Lower lobe of right lung (tissue), 2 donors: ENCODE results near the gene MTHFS. TPM values are rescaled to one million over a fixed set of nuclear protein-coding genes. Genes with fewer than 3 reads are reported as not detected.
"Not testable (repeated sequence)": the region's sequence is repeated elsewhere in the genome, so short reads cannot be mapped to it uniquely, and the experiment has no call there.

ENCODE experiments used
- ATAC-seq, 2 donors: fragments of 200-7000 bp; cut with Tn5 transposase; one replicate each; pipeline ENCODE4 v1.9.1; 2020 to 2022; ENCODE audit warnings: mild to moderate bottlenecking in 2 of 2, moderate library complexity in 2 of 2
- DNase-seq: peaks from one replicate; pipeline ENCODE4 v3.0.0-alpha.2; 2020
- H3K27ac ChIP-seq: fragments of 200-600 bp; one replicate; pipeline ENCODE4 v1.8.0; 2022
- H3K27me3 ChIP-seq: fragments of 200-600 bp; one replicate; pipeline ENCODE4 v1.8.0; 2022; ENCODE audit warnings: low read depth
- H3K36me3 ChIP-seq: fragments of 200-600 bp; one replicate; pipeline ENCODE4 v1.8.0; 2022; ENCODE audit warnings: mild to moderate bottlenecking
- H3K4me1 ChIP-seq: fragments of 200-600 bp; one replicate; pipeline ENCODE4 v1.8.0; 2022
- H3K4me3 ChIP-seq: fragments of 200-600 bp; one replicate; pipeline ENCODE4 v1.8.0; 2022; ENCODE audit warnings: mild to moderate bottlenecking
- H3K9me3 ChIP-seq: fragments of 200-600 bp; one replicate; pipeline ENCODE4 v1.8.0; 2022
- intact Hi-C: fragments of 100-400 bp; cut with DNase I; formaldehyde crosslinking; loops from one replicate; pipeline ENCODE4 v1.11.0; 2022
- total RNA-seq: library from RNA; stranded (reverse); fragmentation: NEBNext Ultra II Directional; extraction: Animal tissue kit (Norgen Biotek cat#: 25700); gene quantifications from one replicate; pipeline ENCODE4 v1.2.1, GENCODE V29; 2021
- TF ChIP-seq, protein P1 (sequence below): fragments of 200-600 bp; IDR thresholded peaks from one replicate; pipeline ENCODE4 v1.8.0; 2022; ENCODE audit warnings: antibody characterized with exemption, mild to moderate bottlenecking
- donor health status: DM: no; HTN: yes; CAD: no; lungs with severe emphysema.

Gene MTHFS
- total RNA-seq, 1 donor from 2014 or later, result 37.4 TPM

GRCh38 chr15:79904271-79904670 is 7.5 kb upstream of the MTHFS start:
- Histone ChIP-seq H3K27ac (no peak overlapping the region), H3K4me3 (no peak overlapping the region), H3K36me3 (no peaks in the 10 kb centered on the region), H3K4me1 (peaks cover 10% of the 10 kb centered on the region), H3K9me3 (no peaks in the 10 kb centered on the region), H3K27me3 (no peaks in the 10 kb centered on the region)
- DNase-seq (no peak), ATAC-seq (no peak)
- TF ChIP-seq, protein P1, sequence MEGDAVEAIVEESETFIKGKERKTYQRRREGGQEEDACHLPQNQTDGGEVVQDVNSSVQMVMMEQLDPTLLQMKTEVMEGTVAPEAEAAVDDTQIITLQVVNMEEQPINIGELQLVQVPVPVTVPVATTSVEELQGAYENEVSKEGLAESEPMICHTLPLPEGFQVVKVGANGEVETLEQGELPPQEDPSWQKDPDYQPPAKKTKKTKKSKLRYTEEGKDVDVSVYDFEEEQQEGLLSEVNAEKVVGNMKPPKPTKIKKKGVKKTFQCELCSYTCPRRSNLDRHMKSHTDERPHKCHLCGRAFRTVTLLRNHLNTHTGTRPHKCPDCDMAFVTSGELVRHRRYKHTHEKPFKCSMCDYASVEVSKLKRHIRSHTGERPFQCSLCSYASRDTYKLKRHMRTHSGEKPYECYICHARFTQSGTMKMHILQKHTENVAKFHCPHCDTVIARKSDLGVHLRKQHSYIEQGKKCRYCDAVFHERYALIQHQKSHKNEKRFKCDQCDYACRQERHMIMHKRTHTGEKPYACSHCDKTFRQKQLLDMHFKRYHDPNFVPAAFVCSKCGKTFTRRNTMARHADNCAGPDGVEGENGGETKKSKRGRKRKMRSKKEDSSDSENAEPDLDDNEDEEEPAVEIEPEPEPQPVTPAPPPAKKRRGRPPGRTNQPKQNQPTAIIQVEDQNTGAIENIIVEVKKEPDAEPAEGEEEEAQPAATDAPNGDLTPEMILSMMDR, result no peak
- intact Hi-C loops, result no loop called here

GRCh38 chr15:79903626-79904025 is 6.8 kb upstream of the MTHFS start:
- no peaks in the 10 kb centered on the region for H3K27me3 ChIP-seq
- TF ChIP-seq, protein P1, result no peak
- no peak overlapping the region for H3K27ac ChIP-seq
- no peaks in the 10 kb centered on the region for H3K36me3 ChIP-seq
- intact Hi-C loops, result no loop called here
- no peak for ATAC-seq
- H3K9me3 ChIP-seq, result no peaks in the 10 kb centered on the region
- no peak for DNase-seq
- H3K4me1 ChIP-seq, result peaks cover 15% of the 10 kb centered on the region
- H3K4me3 ChIP-seq, result no peak overlapping the region

DNA sequence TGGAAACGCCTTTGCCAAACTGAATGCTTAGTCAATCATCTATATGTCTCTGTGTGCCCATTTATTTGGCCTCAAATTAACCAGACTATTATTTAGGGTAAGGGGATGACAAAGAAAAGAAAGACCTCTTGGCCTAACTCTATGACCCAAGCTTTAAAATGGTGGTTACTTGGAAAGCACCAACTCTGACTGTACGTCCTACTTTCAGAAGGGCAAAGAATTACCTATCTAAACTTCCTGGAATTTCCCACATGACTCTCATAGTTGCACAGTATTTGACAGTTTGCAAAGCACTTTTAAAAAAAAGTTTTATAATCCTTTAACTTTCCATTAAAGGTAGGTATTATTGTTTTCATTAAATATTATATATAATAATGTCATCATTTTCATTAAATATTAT is 6.3 kb upstream of the MTHFS start:
- intact Hi-C loops, result no loop called here
- H3K36me3 ChIP-seq, result no peaks in the 10 kb centered on the region
- no peaks in the 10 kb centered on the region for H3K9me3 ChIP-seq
- TF ChIP-seq, protein P1, result no peak
- no peaks in the 10 kb centered on the region for H3K27me3 ChIP-seq
- H3K4me1 ChIP-seq, result peaks cover 20% of the 10 kb centered on the region
- H3K27ac ChIP-seq, result no peak overlapping the region
- DNase-seq (no peak), ATAC-seq (no peak)
- no peak overlapping the region for H3K4me3 ChIP-seq

- Histone ChIP-seq H3K27me3 (no peaks in the 10 kb centered on the region), H3K27ac (no peak overlapping the region), H3K9me3 (no peaks in the 10 kb centered on the region), H3K36me3 (no peaks in the 10 kb centered on the region), H3K4me1 (peaks cover 30% of the 10 kb centered on the region), H3K4me3 (no peak overlapping the region)
- ATAC-seq (no peak), DNase-seq (no peak)
- TF ChIP-seq, protein P1, result no peak
- intact Hi-C loops, result no loop called here
These were observed 5.1 kb upstream of the MTHFS start for GRCh38 chr15:79901958-79902357.

DNA sequence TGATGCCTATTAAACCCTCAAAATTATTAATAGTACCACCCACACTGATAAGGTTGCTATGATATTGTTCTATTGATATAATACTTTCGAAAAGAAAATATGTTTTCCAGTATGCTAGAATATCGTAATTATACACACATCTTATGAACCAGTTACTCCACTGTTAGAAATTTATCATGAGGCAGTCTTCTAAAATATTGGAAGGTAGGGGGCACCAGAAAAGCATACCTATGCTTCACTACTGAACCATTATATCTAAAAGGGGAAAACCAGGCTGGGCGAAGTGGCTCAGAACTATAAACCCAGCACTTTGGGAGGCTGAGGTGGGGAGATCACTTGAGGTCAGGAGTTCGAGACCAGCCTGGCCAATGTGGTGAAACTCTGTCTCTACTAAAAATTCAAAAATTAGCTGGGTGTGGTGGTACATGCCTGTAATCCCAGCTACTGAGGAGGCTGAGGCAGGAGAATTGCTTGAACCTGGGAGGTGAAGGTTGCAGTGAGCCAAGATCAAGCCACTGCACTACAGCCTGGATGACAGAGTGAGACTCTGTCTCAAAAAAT is 4.1 kb upstream of the MTHFS start:
- H3K36me3 ChIP-seq, H3K9me3 ChIP-seq, H3K4me3 ChIP-seq, H3K27me3 ChIP-seq, DNase-seq, H3K27ac ChIP-seq, ATAC-seq, intact Hi-C loops: not testable (repeated sequence)
- peaks cover 33% of the 10 kb centered on the region for H3K4me1 ChIP-seq

DNA sequence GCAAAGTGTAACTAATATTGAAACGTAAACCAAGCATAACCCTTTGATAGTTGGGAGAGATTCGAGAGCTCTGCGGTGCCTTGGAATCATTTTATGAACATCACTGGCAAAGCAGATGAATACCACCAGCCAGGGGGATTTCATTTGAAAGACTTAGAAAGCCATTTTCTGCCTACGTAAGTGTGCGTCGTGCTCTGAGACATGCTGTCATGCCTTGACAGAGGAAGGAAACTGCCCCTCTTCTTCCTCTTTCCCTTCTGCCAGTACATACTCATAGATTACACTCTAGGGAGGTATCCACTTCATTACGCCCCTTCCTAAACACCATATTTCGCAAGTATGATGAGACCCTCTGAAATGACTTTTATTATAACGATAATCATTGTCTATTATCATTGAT is 3.3 kb upstream of the MTHFS start:
- H3K27ac ChIP-seq, result peak overlapping the region; percentile 61
- intact Hi-C loops, result no loop called here
- H3K4me3 ChIP-seq, result no peak overlapping the region
- TF ChIP-seq, protein P1, result no peak
- peaks cover 35% of the 10 kb centered on the region for H3K4me1 ChIP-seq
- DNase-seq (no peak), ATAC-seq (no peak)
- no peaks in the 10 kb centered on the region for H3K9me3 ChIP-seq
- no peaks in the 10 kb centered on the region for H3K27me3 ChIP-seq
- no peaks in the 10 kb centered on the region for H3K36me3 ChIP-seq

GRCh38 chr15:79898786-79899185 is 2.0 kb upstream of the MTHFS start:
- ATAC-seq, result peak in 1 of 2 donors; percentile 11
- intact Hi-C loops, H3K4me3 ChIP-seq, H3K36me3 ChIP-seq, H3K27me3 ChIP-seq, H3K9me3 ChIP-seq, DNase-seq: not testable (repeated sequence)
- peak overlapping the region; percentile 96 for H3K27ac ChIP-seq
- H3K4me1 ChIP-seq, result peaks cover 35% of the 10 kb centered on the region
